Measurements from ENCODE around the gene COA1.

Gene COA1

GRCh38 chr7:43669286-43670081, 59.8 kb downstream of the COA1 start:
- H3K4me3 ChIP-seq (ENCODE audit: low read depth, low read length): no peak overlapping the region
- no peak for TF ChIP-seq CTCF (IDR thresholded peaks at IDR 0.05; ENCODE audit: low read depth, low read length)

- no peak overlapping the region for H3K4me3 ChIP-seq (ENCODE audit: low read depth, low read length)
- TF ChIP-seq CTCF (IDR thresholded peaks at IDR 0.05; ENCODE audit: low read depth, low read length): no peak
Measured at GRCh38 chr7:43668035-43668434, 61.3 kb downstream of the COA1 start.

- TF ChIP-seq CTCF (IDR thresholded peaks at IDR 0.05; ENCODE audit: low read depth, low read length): no peak
- H3K4me3 ChIP-seq (ENCODE audit: low read depth, low read length): no peak overlapping the region
Measured at GRCh38 chr7:43666938-43667337, 62.4 kb downstream of the COA1 start.

- no peak overlapping the region for H3K4me3 ChIP-seq (ENCODE audit: low read depth, low read length)
Measured at GRCh38 chr7:43664681-43665080, 64.6 kb downstream of the COA1 start.

GRCh38 chr7:43660141-43660540, 69.2 kb downstream of the COA1 start:
- H3K4me3 ChIP-seq (ENCODE audit: low read depth, low read length): no peak overlapping the region
- TF ChIP-seq CTCF (IDR thresholded peaks at IDR 0.05; ENCODE audit: low read depth, low read length): no peak

More at GRCh38 chr7:43664681-43665080, 64.6 kb downstream of the COA1 start:
- no peak for TF ChIP-seq CTCF (IDR thresholded peaks at IDR 0.05; ENCODE audit: low read depth, low read length)

GRCh38 chr7:43659549-43659896, 69.8 kb downstream of the COA1 start:
- H3K4me3 ChIP-seq (ENCODE audit: low read depth, low read length): no peak overlapping the region
- no peak for TF ChIP-seq CTCF (IDR thresholded peaks at IDR 0.05; ENCODE audit: low read depth, low read length)

DNA sequence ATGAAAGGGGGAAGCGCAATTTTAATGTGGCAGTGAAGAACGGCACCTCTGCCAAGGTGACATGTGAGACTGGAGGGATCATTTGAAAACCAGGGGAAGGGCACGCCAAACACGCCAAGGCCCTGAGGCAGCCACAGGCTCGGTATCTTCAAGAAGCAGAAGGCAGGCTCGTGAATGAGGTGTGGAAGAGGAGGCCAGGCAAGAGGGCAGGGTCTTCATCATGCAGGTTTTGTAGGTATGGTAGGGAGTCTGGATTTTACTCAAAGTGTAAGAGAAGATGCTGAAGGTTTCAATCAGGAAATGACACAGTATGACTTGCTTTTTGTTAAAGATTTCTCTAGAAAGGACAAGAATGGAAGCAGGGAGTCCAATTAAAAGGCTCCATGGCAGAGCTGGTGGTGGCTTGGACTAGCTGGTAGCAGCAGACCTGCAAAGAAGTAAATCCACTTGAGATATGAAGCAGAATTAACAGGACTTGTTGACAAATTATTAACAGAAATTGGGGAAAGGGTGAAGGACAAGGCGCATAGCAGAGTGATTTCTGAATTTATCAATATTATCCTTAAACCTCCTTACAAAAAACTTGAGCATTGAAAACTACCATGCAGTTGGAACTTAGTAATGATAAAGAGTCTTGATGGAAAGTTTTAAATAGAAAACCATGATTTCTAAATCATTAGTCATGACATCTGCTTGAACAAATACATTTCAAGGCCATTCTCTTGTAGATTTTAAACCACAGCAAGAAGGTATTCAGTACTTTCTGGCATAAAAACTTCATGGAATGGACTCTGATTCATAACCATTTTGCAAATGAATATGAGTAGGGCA, 70.4 kb downstream of the COA1 start:
- no peak for TF ChIP-seq CTCF (IDR thresholded peaks at IDR 0.05; ENCODE audit: low read depth, low read length)

More for the DNA sequence above, 70.4 kb downstream of the COA1 start:
- no peak overlapping the region for H3K4me3 ChIP-seq (ENCODE audit: low read depth, low read length)
